IMR-90 (cell line): ENCODE data around the gene MRGPRE.

Experiments
- BHLHE40 ChIP-seq: fragments of 150-350 bp; IDR thresholded peaks from 2 replicates; pipeline ENCODE4 v1.6.1; 2016; ENCODE audit warnings: mild to moderate bottlenecking, low read depth, low read length
- CEBPB ChIP-seq: IDR thresholded peaks from 2 replicates; pipeline ENCODE4 v1.6.1; 2012; ENCODE audit warnings: low read depth, low read length, improper control_type of control experiment
- FOS ChIP-seq: fragments of 150-350 bp; IDR thresholded peaks from 2 replicates; pipeline ENCODE4 v1.6.1; 2016; ENCODE audit warnings: low read depth, low read length
- MAFK ChIP-seq: IDR thresholded peaks from 2 replicates; pipeline ENCODE4 v1.6.1; 2012; ENCODE audit warnings: low read depth, low read length, improper control_type of control experiment
- MAZ ChIP-seq: IDR thresholded peaks from 2 replicates; pipeline ENCODE4 v1.6.1; 2012; ENCODE audit warnings: low read depth, mild to moderate bottlenecking, low read length, improper control_type of control experiment, moderate library complexity, borderline replicate concordance
- MXI1 ChIP-seq: IDR thresholded peaks from 2 replicates; pipeline ENCODE4 v1.6.1; 2012; ENCODE audit warnings: low read depth, mild to moderate bottlenecking, low read length, moderate library complexity, borderline replicate concordance
- NFE2L2 ChIP-seq: fragments of 150-350 bp; IDR thresholded peaks from 2 replicates; pipeline ENCODE4 v1.6.1; 2016; ENCODE audit warnings: low read depth, mild to moderate bottlenecking, low read length
- POLR2A ChIP-seq: IDR thresholded peaks from 2 replicates; pipeline ENCODE4 v1.6.1; 2012; ENCODE audit warnings: mild to moderate bottlenecking, low read depth, low read length
- RAD21 ChIP-seq: IDR thresholded peaks from 2 replicates; pipeline ENCODE4 v1.6.1; 2012; ENCODE audit warnings: low read length, improper control_type of control experiment
- RCOR1 ChIP-seq: IDR thresholded peaks from 2 replicates; pipeline ENCODE4 v1.6.1; 2012; ENCODE audit warnings: mild to moderate bottlenecking, low read length, improper control_type of control experiment; ENCODE audit not compliant: insufficient replicate concordance
- SMC3 ChIP-seq: fragments of 150-350 bp; IDR thresholded peaks from 2 replicates; pipeline ENCODE4 v1.6.1; 2016; ENCODE audit warnings: low read depth, mild to moderate bottlenecking, antibody characterized with exemption, low read length, moderate library complexity
- TF ChIP-seq, protein P1 (sequence below): conservative IDR thresholded peaks from 2 replicates; pipeline ENCODE4 v1.5.1; 2012; ENCODE audit warnings: mild to moderate bottlenecking, low read depth, low read length, improper control_type of control experiment
- TF ChIP-seq, protein P2 (sequence below): fragments of 150-350 bp; IDR thresholded peaks from 2 replicates; pipeline ENCODE4 v1.6.1; 2017; ENCODE audit warnings: mild to moderate bottlenecking, antibody characterized with exemption, low read length, low read depth
- TF ChIP-seq, protein P3 (sequence below): fragments of 150-350 bp; IDR thresholded peaks from 2 replicates; pipeline ENCODE4 v1.6.1; 2016; ENCODE audit warnings: low read depth, mild to moderate bottlenecking, low read length, moderate library complexity, borderline replicate concordance

DNA sequence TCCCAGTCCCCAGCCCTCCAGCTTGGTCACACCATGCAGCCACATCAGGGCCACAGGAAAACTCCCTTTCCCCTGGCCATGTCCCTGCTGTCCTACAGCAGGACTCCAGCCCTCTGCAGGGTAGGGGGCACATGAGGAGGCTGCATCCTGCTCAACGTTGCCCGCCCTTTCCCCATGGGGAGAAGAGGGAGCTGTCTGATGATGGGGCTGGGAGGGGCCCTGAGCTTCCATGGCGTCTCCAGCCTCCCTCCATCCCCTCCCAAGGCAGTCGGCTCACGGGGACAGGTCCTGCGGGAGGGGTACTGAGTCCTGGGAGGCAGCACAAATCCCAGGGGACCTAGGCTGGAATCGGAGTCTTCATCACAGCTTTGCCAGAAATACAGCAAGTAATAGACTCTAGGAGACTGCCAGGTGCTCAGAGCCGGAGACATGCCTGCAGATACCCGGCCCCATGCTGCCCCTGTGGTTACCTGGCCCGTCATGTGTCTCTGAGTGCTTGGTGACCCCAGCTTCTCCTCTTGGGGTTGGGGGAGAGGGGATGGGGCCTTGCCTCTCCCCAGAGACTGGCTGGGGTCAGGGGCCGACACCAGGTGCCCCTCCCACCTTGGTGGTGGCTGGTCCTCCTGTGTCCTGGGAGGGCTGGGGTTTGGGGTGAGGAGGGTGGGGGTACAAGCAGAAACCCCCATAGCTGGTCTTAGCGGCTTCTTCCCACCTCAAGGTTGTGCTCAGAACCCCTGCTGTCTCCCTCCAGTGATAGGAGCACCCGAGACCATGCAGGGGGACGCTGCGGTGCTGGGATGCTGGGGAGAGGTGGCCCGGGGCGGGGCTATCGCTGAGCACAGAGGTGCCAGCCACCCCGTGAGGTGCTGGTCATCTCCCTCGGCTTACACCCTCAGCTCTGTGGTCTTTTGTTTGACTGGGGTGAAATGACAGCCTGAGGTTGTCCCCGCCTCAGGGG lies 2.3 kb downstream of the MRGPRE start:
- TF ChIP-seq POLR2A (no peak), RAD21 (no peak), MAZ (no peak), FOS (no peak), SMC3 (no peak), NFE2L2 (no peak), RCOR1 (no peak), CEBPB (no peak), MXI1 (no peak), BHLHE40 (no peak), MAFK (no peak)
- TF ChIP-seq, protein P1, sequence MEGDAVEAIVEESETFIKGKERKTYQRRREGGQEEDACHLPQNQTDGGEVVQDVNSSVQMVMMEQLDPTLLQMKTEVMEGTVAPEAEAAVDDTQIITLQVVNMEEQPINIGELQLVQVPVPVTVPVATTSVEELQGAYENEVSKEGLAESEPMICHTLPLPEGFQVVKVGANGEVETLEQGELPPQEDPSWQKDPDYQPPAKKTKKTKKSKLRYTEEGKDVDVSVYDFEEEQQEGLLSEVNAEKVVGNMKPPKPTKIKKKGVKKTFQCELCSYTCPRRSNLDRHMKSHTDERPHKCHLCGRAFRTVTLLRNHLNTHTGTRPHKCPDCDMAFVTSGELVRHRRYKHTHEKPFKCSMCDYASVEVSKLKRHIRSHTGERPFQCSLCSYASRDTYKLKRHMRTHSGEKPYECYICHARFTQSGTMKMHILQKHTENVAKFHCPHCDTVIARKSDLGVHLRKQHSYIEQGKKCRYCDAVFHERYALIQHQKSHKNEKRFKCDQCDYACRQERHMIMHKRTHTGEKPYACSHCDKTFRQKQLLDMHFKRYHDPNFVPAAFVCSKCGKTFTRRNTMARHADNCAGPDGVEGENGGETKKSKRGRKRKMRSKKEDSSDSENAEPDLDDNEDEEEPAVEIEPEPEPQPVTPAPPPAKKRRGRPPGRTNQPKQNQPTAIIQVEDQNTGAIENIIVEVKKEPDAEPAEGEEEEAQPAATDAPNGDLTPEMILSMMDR, result no peak
- TF ChIP-seq, protein P2, sequence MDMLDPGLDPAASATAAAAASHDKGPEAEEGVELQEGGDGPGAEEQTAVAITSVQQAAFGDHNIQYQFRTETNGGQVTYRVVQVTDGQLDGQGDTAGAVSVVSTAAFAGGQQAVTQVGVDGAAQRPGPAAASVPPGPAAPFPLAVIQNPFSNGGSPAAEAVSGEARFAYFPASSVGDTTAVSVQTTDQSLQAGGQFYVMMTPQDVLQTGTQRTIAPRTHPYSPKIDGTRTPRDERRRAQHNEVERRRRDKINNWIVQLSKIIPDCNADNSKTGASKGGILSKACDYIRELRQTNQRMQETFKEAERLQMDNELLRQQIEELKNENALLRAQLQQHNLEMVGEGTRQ, result no peak
- TF ChIP-seq, protein P3, sequence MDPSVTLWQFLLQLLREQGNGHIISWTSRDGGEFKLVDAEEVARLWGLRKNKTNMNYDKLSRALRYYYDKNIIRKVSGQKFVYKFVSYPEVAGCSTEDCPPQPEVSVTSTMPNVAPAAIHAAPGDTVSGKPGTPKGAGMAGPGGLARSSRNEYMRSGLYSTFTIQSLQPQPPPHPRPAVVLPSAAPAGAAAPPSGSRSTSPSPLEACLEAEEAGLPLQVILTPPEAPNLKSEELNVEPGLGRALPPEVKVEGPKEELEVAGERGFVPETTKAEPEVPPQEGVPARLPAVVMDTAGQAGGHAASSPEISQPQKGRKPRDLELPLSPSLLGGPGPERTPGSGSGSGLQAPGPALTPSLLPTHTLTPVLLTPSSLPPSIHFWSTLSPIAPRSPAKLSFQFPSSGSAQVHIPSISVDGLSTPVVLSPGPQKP, result no peak
